Natural killer cell (primary cell): ENCODE results near the gene TRA2B. TPM values are rescaled to one million over a fixed set of nuclear protein-coding genes. Genes with fewer than 3 reads are reported as not detected.

Experiments
- ATAC-seq, 3 donors: fragments of 150-1000 bp in 2 of 3; fragments of 200-7000 bp in 1 of 3; cut with Tn5 transposase; 1 replicate in 1 of 3; 2 replicates in 2 of 3; pipeline ENCODE4 v1.10.0; 2021; ENCODE audit warnings: mild to moderate bottlenecking in 2 of 3, moderate library complexity in 2 of 3
- DNase-seq, 2 donors: peaks; one replicate each; pipeline versions ENCODE4 v3.0.0 to v3.0.0-alpha.2; 2013 to 2021; ENCODE audit warnings: mixed read lengths in 1 of 2
- H3K27ac ChIP-seq: one replicate; pipeline ENCODE4 v1.5.1; 2013; ENCODE audit warnings: mild to moderate bottlenecking, low read length
- H3K27me3 ChIP-seq: one replicate; pipeline ENCODE4 v1.6.1; 2013; ENCODE audit warnings: low read length; ENCODE audit not compliant: control insufficient read depth, insufficient read depth
- H3K36me3 ChIP-seq: one replicate; pipeline ENCODE4 v1.6.1; 2013; ENCODE audit warnings: low read length; ENCODE audit not compliant: control insufficient read depth, insufficient read depth
- H3K4me1 ChIP-seq: one replicate; pipeline ENCODE4 v1.6.1; 2013; ENCODE audit warnings: low read length; ENCODE audit not compliant: control insufficient read depth, insufficient read depth
- H3K4me3 ChIP-seq: one replicate; pipeline ENCODE4 v1.5.1; 2013; ENCODE audit warnings: low read length
- H3K9me3 ChIP-seq: one replicate; pipeline ENCODE4 v1.6.1; 2013; ENCODE audit warnings: low read length; ENCODE audit not compliant: control insufficient read depth, insufficient read depth
- H3K27ac Mint-ChIP-seq, 2 donors: one replicate each; pipeline ENCODE4 v1.8.0; 2022; ENCODE audit warnings: mild to moderate bottlenecking in 2 of 2, mixed read lengths in 2 of 2, moderate library complexity in 1 of 2
- H3K27me3 Mint-ChIP-seq, 2 donors: one replicate each; pipeline ENCODE4 v1.8.0; 2022; ENCODE audit warnings: low read depth in 2 of 2, mixed read lengths in 2 of 2
- H3K36me3 Mint-ChIP-seq: one replicate; pipeline ENCODE4 v1.8.0; 2022; ENCODE audit warnings: mixed read lengths
- H3K4me1 Mint-ChIP-seq, 2 donors: one replicate each; pipeline ENCODE4 v1.8.0; 2022; ENCODE audit warnings: mixed read lengths in 2 of 2
- H3K4me3 Mint-ChIP-seq: one replicate; pipeline ENCODE4 v1.8.0; 2022; ENCODE audit warnings: mild to moderate bottlenecking, moderate library complexity, mixed read lengths
- H3K9me3 Mint-ChIP-seq, 2 donors: one replicate each; pipeline ENCODE4 v1.8.0; 2022; ENCODE audit warnings: mixed read lengths in 2 of 2
- CTCF ChIP-seq: fragments of 200-600 bp; IDR thresholded peaks from one replicate; pipeline ENCODE4 v1.8.0; 2022; ENCODE audit warnings: antibody characterized with exemption
- WGBS: methylation state at CpG from one replicate; pipeline ENCODE4 v1.1.7; 2013; ENCODE audit warnings: missing lambda C conversion rate; ENCODE audit not compliant: insufficient coverage; 5-methylcytosine and 5-hydroxymethylcytosine counted together
- intact Hi-C: fragments of 100-400 bp; cut with micrococcal nuclease; formaldehyde crosslinking; loops from one replicate; pipeline ENCODE4 v1.14.2; 2022
- total RNA-seq, 4 donors: library from RNA; stranded (reverse); fragments of 120-200 nt in 1 of 4; gene quantifications; one replicate each; pipeline versions ENCODE4 v1.2.3 to v1.2.4, GENCODE V29; 2013 to 2022

TRA2B gene
- total RNA-seq, 3 donors from 2014 or later (not counting 1 experiment from before 2014, with no cell fraction given), result 565 to 669 (median 596) TPM

- H3K4me1 Mint-ChIP-seq, result peaks cover 61% of the 10 kb centered on the region in 2 donors
Measured at GRCh38 chr3:185936814-185937688, 763 bp downstream of the TRA2B start.

GRCh38 chr3:185936273-185936629 lies 1.6 kb downstream of the TRA2B start:
- intact Hi-C loops, result loop anchor here (5.0 to 10.0 kb wide), 2 partner anchors 271 to 846 kb away; partner anchors contain the start of gene EIF4A2
- peaks cover 69% of the 10 kb centered on the region in 2 donors for H3K4me1 Mint-ChIP-seq
- Histone ChIP-seq H3K27me3 (no peaks in the 10 kb centered on the region), H3K4me1 (peaks cover 8% of the 10 kb centered on the region), H3K9me3 (no peaks in the 10 kb centered on the region), H3K36me3 (peaks cover 1% of the 10 kb centered on the region), H3K4me3 (peak overlapping the region; percentile 100), H3K27ac (peak overlapping the region; percentile 4)
- TF ChIP-seq CTCF, result no peak
- H3K4me3 Mint-ChIP-seq, result peak overlapping the region; percentile 100
- ATAC-seq (no peak), DNase-seq (no peak)
- no peaks in the 10 kb centered on the region for H3K9me3 Mint-ChIP-seq
- peaks cover 12% of the 10 kb centered on the region for H3K36me3 Mint-ChIP-seq
- peak overlapping the region; percentile 100 for H3K27ac Mint-ChIP-seq
- no peaks in the 10 kb centered on the region for H3K27me3 Mint-ChIP-seq
- under 1% methylated on average over 8 of the region's 8 CpGs for whole genome bisulfite sequencing

More at GRCh38 chr3:185936814-185937688, 763 bp downstream of the TRA2B start:
- intact Hi-C loops, result loop anchor here (5.0 to 10.0 kb wide), 2 partner anchors 272 to 845 kb away; partner anchors contain the start of gene EIF4A2
- ATAC-seq, result peak; percentile 62 to 84 (median 66)
- Histone ChIP-seq H3K27ac (peak overlapping the region; percentile 100), H3K27me3 (no peaks in the 10 kb centered on the region), H3K9me3 (no peaks in the 10 kb centered on the region), H3K4me1 (peaks cover 8% of the 10 kb centered on the region), H3K36me3 (no peaks in the 10 kb centered on the region), H3K4me3 (peak overlapping the region; percentile 100)
- under 1% methylated on average over 56 of the region's 56 CpGs for WGBS
- DNase-seq, result peak; percentile 87 to 93
- Mint-ChIP-seq H3K4me3 (peak overlapping the region; percentile 100), H3K36me3 (peaks cover 12% of the 10 kb centered on the region), H3K9me3 (no peaks in the 10 kb centered on the region), H3K27ac (peak overlapping the region; percentile 100), H3K27me3 (no peaks in the 10 kb centered on the region)
- TF ChIP-seq CTCF, result no peak

GRCh38 chr3:185935465-185936272 lies 2.1 kb downstream of the TRA2B start:
- no peaks in the 10 kb centered on the region for H3K27me3 Mint-ChIP-seq
- no peaks in the 10 kb centered on the region for H3K9me3 Mint-ChIP-seq
- WGBS, result under 1% methylated on average over 9 of the region's 11 CpGs
- H3K27ac ChIP-seq, result no peak overlapping the region
- no peaks in the 10 kb centered on the region for H3K9me3 ChIP-seq
- H3K4me1 Mint-ChIP-seq, result peaks cover 74 to 75% of the 10 kb centered on the region in 2 donors
- H3K4me1 ChIP-seq, result peaks cover 12% of the 10 kb centered on the region
- H3K27me3 ChIP-seq, result no peaks in the 10 kb centered on the region
- peaks cover 12% of the 10 kb centered on the region for H3K36me3 Mint-ChIP-seq
- ATAC-seq (no peak), DNase-seq (no peak)
- peak overlapping the region; percentile 100 for H3K27ac Mint-ChIP-seq
- H3K36me3 ChIP-seq, result peaks cover 4% of the 10 kb centered on the region
- peak overlapping the region; percentile 100 for H3K4me3 Mint-ChIP-seq
- H3K4me3 ChIP-seq, result peak overlapping the region; percentile 100
- intact Hi-C loops, result loop anchor here (1.0 to 10.0 kb wide), 4 partner anchors 8 to 847 kb away; partner anchors contain the start of gene EIF4A2
- TF ChIP-seq CTCF, result no peak
